Measurements from ENCODE around the gene KISS1.
"Not testable (repeated sequence)": the region's sequence is repeated elsewhere in the genome, so short reads cannot be mapped to it uniquely, and the experiment has no call there.

KISS1 gene

GRCh38 chr1:204196068-204196795 is at the start of gene KISS1:
Gene KISS1 (minus strand): TSS chr1:204196491. CDS start chr1:204192876, 3,615 bp downstream.
- DNase-seq: no peak

- DNase-seq: no peak
Measured at GRCh38 chr1:204242920-204243319, 46.6 kb upstream of the KISS1 start.

- DNase-seq: no peak
Measured at GRCh38 chr1:204241914-204242313, 45.6 kb upstream of the KISS1 start.

- DNase-seq: no peak
Measured at GRCh38 chr1:204241050-204241449, 44.8 kb upstream of the KISS1 start.

- no peak for DNase-seq
Measured at GRCh38 chr1:204240233-204240632, 43.9 kb upstream of the KISS1 start.

- not testable (repeated sequence) for DNase-seq
Measured at GRCh38 chr1:204239401-204239800, 43.1 kb upstream of the KISS1 start.

- DNase-seq: not testable (repeated sequence)
Measured at GRCh38 chr1:204238520-204238919, 42.2 kb upstream of the KISS1 start.

GRCh38 chr1:204237515-204237914 is 41.2 kb upstream of the KISS1 start:
- DNase-seq: not testable (repeated sequence)

GRCh38 chr1:204232526-204232925 is 36.2 kb upstream of the KISS1 start:
- no peak for DNase-seq

GRCh38 chr1:204230211-204230610 is 33.9 kb upstream of the KISS1 start:
- DNase-seq: no peak

- no peak for DNase-seq
Measured at GRCh38 chr1:204228896-204229295, 32.6 kb upstream of the KISS1 start.

GRCh38 chr1:204227996-204228785 is 31.9 kb upstream of the KISS1 start:
- no peak for DNase-seq

GRCh38 chr1:204227351-204227750 is 31.1 kb upstream of the KISS1 start:
- DNase-seq: no peak

GRCh38 chr1:204225841-204226735 is 29.8 kb upstream of the KISS1 start:
- no peak for DNase-seq

- no peak for DNase-seq
Measured at GRCh38 chr1:204224655-204225054, 28.4 kb upstream of the KISS1 start.

GRCh38 chr1:204223129-204223860 is 27.0 kb upstream of the KISS1 start:
- DNase-seq: no peak

GRCh38 chr1:204222764-204223055 is 26.4 kb upstream of the KISS1 start:
- no peak for DNase-seq

- no peak for DNase-seq
Measured at GRCh38 chr1:204222006-204222763, 25.9 kb upstream of the KISS1 start.

GRCh38 chr1:204221271-204221670 is 25.0 kb upstream of the KISS1 start:
- no peak for DNase-seq

GRCh38 chr1:204219971-204220616 is 23.8 kb upstream of the KISS1 start:
- DNase-seq: no peak

GRCh38 chr1:204218552-204218951 is 22.3 kb upstream of the KISS1 start:
- no peak for DNase-seq

GRCh38 chr1:204217648-204218000 is 21.3 kb upstream of the KISS1 start:
- DNase-seq: no peak
